ENCODE measurements around the gene RIOX2. TPM values are rescaled to one million over a fixed set of nuclear protein-coding genes. Genes with fewer than 3 reads are reported as not detected.

Gene RIOX2
- 10 to 100 TPM; 28.1 to 44.0 (median 30.6) TPM for total RNA-seq

- TF ChIP-seq CTCF (IDR thresholded peaks at IDR 0.05; ENCODE audit: low read depth), result no peak
Measured at GRCh38 chr3:97971679-97972567, at the start of gene RIOX2. Gene RIOX2, minus strand, starts transcription at chr3:97972431. Its CDS starts 4,838 bp downstream, at chr3:97967593.

- no peak for TF ChIP-seq CTCF (IDR thresholded peaks at IDR 0.05; ENCODE audit: low read depth)
Measured at GRCh38 chr3:98020412-98020811, 48.2 kb upstream of the RIOX2 start.

- TF ChIP-seq CTCF (IDR thresholded peaks at IDR 0.05; ENCODE audit: low read depth), result no peak
Measured at GRCh38 chr3:98018301-98018700, 46.1 kb upstream of the RIOX2 start.

GRCh38 chr3:98014268-98014585 lies 42.0 kb upstream of the RIOX2 start:
- TF ChIP-seq CTCF (IDR thresholded peaks at IDR 0.05; ENCODE audit: low read depth), result no peak

GRCh38 chr3:98013411-98014267 lies 41.4 kb upstream of the RIOX2 start:
- TF ChIP-seq CTCF (IDR thresholded peaks at IDR 0.05; ENCODE audit: low read depth), result no peak

GRCh38 chr3:98012979-98013378 lies 40.7 kb upstream of the RIOX2 start:
- TF ChIP-seq CTCF (IDR thresholded peaks at IDR 0.05; ENCODE audit: low read depth), result no peak

Data from subcutaneous adipose tissue (tissue), 4 donors.